ENCODE results near the gene RNF217.
A peak's percentile ranks its signal among the peaks of the same experiment; 100 is the strongest.

RNF217 gene

GRCh38 chr6:125038925-125039324 is 76.7 kb downstream of the RNF217 start:
- no peak for DNase-seq (ENCODE audit: low read depth)
- no peak overlapping the region for H3K4me3 ChIP-seq (replicated peaks; ENCODE audit: low read depth, low read length)
- no peak for TF ChIP-seq CTCF (IDR thresholded peaks at IDR 0.05; ENCODE audit: low read length, missing control alignments)

GRCh38 chr6:125041740-125042459 is 79.7 kb downstream of the RNF217 start:
- DNase-seq (ENCODE audit: low read depth), result peak; percentile 27
- H3K4me3 ChIP-seq (replicated peaks; ENCODE audit: low read depth, low read length), result no peak overlapping the region
- no peak for TF ChIP-seq CTCF (IDR thresholded peaks at IDR 0.05; ENCODE audit: low read length, missing control alignments)

GRCh38 chr6:125044066-125044465 is 81.8 kb downstream of the RNF217 start:
- DNase-seq (ENCODE audit: low read depth), result no peak
- no peak for TF ChIP-seq CTCF (IDR thresholded peaks at IDR 0.05; ENCODE audit: low read length, missing control alignments)
- H3K4me3 ChIP-seq (replicated peaks; ENCODE audit: low read depth, low read length), result no peak overlapping the region

- H3K4me3 ChIP-seq (replicated peaks; ENCODE audit: low read depth, low read length), result no peak overlapping the region
- TF ChIP-seq CTCF (IDR thresholded peaks at IDR 0.05; ENCODE audit: low read length, missing control alignments), result no peak
- DNase-seq (ENCODE audit: low read depth), result no peak
Observed at GRCh38 chr6:125044667-125045066, 82.4 kb downstream of the RNF217 start.

- DNase-seq (ENCODE audit: low read depth), result no peak
- no peak overlapping the region for H3K4me3 ChIP-seq (replicated peaks; ENCODE audit: low read depth, low read length)
- TF ChIP-seq CTCF (IDR thresholded peaks at IDR 0.05; ENCODE audit: low read length, missing control alignments), result no peak
Observed at GRCh38 chr6:125046107-125046925, 84.1 kb downstream of the RNF217 start.

GRCh38 chr6:125048274-125048673 is 86.0 kb downstream of the RNF217 start:
- no peak overlapping the region for H3K4me3 ChIP-seq (replicated peaks; ENCODE audit: low read depth, low read length)
- no peak for DNase-seq (ENCODE audit: low read depth)
- TF ChIP-seq CTCF (IDR thresholded peaks at IDR 0.05; ENCODE audit: low read length, missing control alignments), result no peak

Measured in fibroblast of pulmonary artery (primary cell).